ENCODE data around the gene GHRHR.

- no peak for TF ChIP-seq POLR2A (IDR thresholded peaks at IDR 0.05)
- TF ChIP-seq, protein P1, sequence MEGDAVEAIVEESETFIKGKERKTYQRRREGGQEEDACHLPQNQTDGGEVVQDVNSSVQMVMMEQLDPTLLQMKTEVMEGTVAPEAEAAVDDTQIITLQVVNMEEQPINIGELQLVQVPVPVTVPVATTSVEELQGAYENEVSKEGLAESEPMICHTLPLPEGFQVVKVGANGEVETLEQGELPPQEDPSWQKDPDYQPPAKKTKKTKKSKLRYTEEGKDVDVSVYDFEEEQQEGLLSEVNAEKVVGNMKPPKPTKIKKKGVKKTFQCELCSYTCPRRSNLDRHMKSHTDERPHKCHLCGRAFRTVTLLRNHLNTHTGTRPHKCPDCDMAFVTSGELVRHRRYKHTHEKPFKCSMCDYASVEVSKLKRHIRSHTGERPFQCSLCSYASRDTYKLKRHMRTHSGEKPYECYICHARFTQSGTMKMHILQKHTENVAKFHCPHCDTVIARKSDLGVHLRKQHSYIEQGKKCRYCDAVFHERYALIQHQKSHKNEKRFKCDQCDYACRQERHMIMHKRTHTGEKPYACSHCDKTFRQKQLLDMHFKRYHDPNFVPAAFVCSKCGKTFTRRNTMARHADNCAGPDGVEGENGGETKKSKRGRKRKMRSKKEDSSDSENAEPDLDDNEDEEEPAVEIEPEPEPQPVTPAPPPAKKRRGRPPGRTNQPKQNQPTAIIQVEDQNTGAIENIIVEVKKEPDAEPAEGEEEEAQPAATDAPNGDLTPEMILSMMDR (IDR thresholded peaks at IDR 0.05) = no peak
These were observed 42.0 kb upstream of the GHRHR start for GRCh38 chr7:30921540-30922401.
